Activated CD8-positive, alpha-beta memory T cell treated with anti-CD3 and anti-CD28 coated beads, Interleukin-2, amount 50 U/mL, for 48 hours (primary cell): Measurements from ENCODE around the gene TEKT2.

ENCODE experiments used
- DNase-seq: peaks from one replicate; pipeline ENCODE4 v3.0.0-alpha.2; 2020

TEKT2 gene

GRCh38 chr1:36133484-36133883 is 49.6 kb downstream of the TEKT2 start:
- no peak for DNase-seq

DNA sequence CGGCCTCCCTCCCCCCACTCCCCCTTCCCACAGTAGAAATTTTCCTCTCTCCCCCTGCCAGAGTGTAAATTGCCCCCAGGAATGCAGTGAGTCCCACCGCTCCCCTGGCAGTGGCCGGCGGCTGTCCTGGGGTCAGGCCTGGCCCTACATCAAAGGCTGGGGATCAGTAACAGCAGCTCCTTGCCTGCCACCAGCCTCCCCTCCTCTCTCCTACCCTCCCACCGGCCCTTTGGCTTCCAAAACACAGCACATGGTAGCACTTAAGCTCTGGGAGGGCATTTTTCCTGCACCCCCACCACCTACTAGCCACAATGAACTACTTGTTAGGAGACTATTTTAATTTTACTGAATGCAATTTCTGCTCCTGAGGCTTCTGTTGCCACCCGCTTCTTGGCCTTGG is 50.1 kb downstream of the TEKT2 start:
- no peak for DNase-seq

GRCh38 chr1:36134505-36135329 is 50.8 kb downstream of the TEKT2 start:
- peak; percentile 73 for DNase-seq

DNA sequence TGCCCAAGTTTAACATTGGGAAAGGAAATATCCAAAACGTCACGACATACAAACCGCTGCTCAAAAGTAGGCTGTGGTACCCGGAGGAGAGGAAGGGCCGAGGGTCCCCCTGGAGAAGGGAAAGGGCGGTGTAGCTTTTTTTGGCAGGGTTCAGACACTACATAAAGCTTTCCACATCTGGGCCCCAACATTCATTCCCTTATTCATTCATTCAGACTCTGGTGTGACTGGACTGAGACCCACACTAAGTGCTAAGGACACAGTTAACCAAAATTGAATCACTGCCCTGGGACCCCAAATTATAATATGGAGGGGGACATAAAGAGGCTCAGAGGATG is 51.4 kb downstream of the TEKT2 start:
- no peak for DNase-seq

- no peak for DNase-seq
Measured at GRCh38 chr1:36135796-36136195, 51.9 kb downstream of the TEKT2 start.

DNA sequence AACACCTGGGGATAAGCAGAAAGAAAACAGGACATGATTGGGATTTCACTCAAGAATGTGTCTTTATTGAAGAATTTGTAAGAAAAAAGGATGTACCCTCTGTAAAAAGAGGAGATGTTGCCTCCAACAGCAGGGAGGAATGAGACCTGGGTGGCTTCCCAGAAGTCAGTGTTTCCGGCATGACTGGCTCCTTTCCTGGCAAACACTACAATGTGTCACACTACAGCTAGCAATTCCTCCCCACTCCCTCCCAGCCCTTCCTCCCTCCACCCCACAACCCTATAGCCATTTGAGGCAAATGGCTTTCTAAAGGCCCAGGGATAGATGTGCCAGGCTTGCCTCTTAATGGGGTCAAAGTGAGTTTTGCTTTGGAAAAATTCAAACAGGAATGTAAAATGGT is 52.6 kb downstream of the TEKT2 start:
- no peak for DNase-seq

- no peak for DNase-seq
Measured at GRCh38 chr1:36137226-36137625, 53.3 kb downstream of the TEKT2 start.

- DNase-seq = no peak
Measured at GRCh38 chr1:36137776-36138175, 53.9 kb downstream of the TEKT2 start.
